ENCODE results near the gene AQP7. TPM values are rescaled to one million over a fixed set of nuclear protein-coding genes. Genes with fewer than 3 reads are reported as not detected.

The AQP7 gene
- total and polyA plus RNA-seq, 2 donors (not counting 1 experiment from before 2014, with no cell fraction given) = not detected

DNA sequence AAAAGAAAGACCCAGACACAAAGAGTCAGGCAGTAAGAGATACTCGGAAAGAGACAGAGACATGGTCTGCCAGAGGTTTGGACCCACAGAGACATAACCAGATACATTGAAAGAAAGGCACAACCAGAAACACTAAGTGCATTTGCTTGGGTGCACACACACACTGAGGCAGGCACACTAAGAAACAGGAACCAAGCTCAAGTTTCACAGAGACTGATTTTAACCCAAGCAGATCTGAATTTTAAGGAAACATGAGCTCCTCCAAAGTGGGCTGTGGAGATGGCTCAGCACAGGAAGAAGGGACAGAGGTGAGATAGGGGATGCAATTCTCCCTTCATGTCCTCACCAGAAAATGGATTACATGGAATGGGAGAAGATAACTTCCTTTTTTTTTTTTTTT, 35.5 kb upstream of the AQP7 start:
- Mint-ChIP-seq H3K27ac (no peak overlapping the region), H3K4me3 (no peak overlapping the region), H3K27me3 (peaks cover 5% of the 10 kb centered on the region), H3K9me3 (ENCODE audit: insufficient read depth) (no peaks in the 10 kb centered on the region), H3K4me1 (peaks cover 4% of the 10 kb centered on the region)
- ChIA-PET CTCF (interaction anchor here (0.7 to 1.2 kb wide), 3 partner anchors 29 to 1055 kb away, joined by 3 read pairs; no protein-coding TSS in a partner anchor), POLR2A (interaction anchor here (0.7 kb wide), 1 partner anchor 29 kb away, joined by 7 read pairs; no protein-coding TSS in a partner anchor)
- ATAC-seq (ENCODE audit: low read depth) (no peak), DNase-seq (peak; percentile 23)
- peaks cover 0 to 3% (median 0%) of the 10 kb centered on the region in 4 experiments for H3K27me3 ChIP-seq (replicated peaks in 1 of 4; ENCODE audit: control extremely low read depth in 1 of 4, control insufficient read depth in 3 of 4, insufficient read depth in 4 of 4, low read length in 3 of 4)
- no peaks in the 10 kb centered on the region for H4K20me1 ChIP-seq (ENCODE audit: control insufficient read depth, insufficient read depth, low read length, poor library complexity, severe bottlenecking)
- H3K79me2 ChIP-seq (ENCODE audit: control insufficient read depth, insufficient read depth, low read length) = no peaks in the 10 kb centered on the region
- H3K4me1 ChIP-seq (ENCODE audit: control insufficient read depth in 2 of 2, insufficient read depth in 2 of 2, low read length in 2 of 2) = peaks cover 0 to 5% of the 10 kb centered on the region in 2 donors
- no peak overlapping the region for H3K9ac ChIP-seq (ENCODE audit: low read length)
- H3K36me3 ChIP-seq (replicated peaks in 1 of 2; ENCODE audit: control extremely low read depth in 1 of 2, control insufficient read depth in 1 of 2, extremely low read depth in 1 of 2, insufficient read depth in 2 of 2, low read length in 1 of 2) = no peaks in the 10 kb centered on the region
- no peak for TF ChIP-seq EZH2 (IDR thresholded peaks at IDR 0.05; ENCODE audit: borderline replicate concordance, insufficient read depth, low read depth, low read length, poor library complexity, severe bottlenecking)
- H3K9me3 ChIP-seq (ENCODE audit: control extremely low read depth in 1 of 3, control insufficient read depth in 2 of 3, insufficient read depth in 1 of 3, low read length in 2 of 3) = no peaks in the 10 kb centered on the region
- intact Hi-C loops (cut with micrococcal nuclease) = no loop called here
- H2AFZ ChIP-seq (ENCODE audit: insufficient read depth, low read depth, low read length, poor library complexity, severe bottlenecking) = no peak overlapping the region
- no peak overlapping the region for H3K4me2 ChIP-seq (replicated peaks; ENCODE audit: low read depth, low read length, poor library complexity, severe bottlenecking)
- no peak overlapping the region for H3K4me3 ChIP-seq (ENCODE audit: control extremely low read depth in 1 of 5, extremely low read depth in 1 of 5, insufficient read depth in 1 of 5, low read depth in 2 of 5, low read length in 4 of 5)
- H3K27ac ChIP-seq (ENCODE audit: low read length in 2 of 2) = no peak overlapping the region
- WGBS (ENCODE audit: insufficient coverage) = 67% methylated on average over 1 of the region's 1 CpG

DNA sequence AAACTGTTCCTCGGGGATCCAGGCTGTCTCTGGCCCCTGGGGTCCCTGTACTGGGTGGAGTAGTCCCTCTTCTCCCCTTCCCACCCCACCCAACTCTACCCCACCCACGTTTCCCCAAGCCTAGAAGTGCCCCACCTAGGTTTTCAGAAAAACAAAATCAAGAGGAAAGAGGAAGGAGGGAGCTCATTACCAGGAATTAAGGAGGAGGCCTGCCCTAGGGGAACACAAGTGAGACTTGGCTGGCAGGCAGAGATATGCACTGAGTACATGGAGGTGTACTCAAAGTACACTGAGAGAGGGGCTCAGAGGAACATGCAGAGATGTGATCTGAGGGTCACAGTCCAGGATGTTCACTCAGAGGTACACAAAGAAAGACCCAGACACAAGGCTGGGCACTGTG, 34.8 kb upstream of the AQP7 start:
- intact Hi-C loops (cut with micrococcal nuclease) = no loop called here
- Mint-ChIP-seq H3K9me3 (ENCODE audit: insufficient read depth) (no peaks in the 10 kb centered on the region), H3K4me3 (no peak overlapping the region), H3K4me1 (peaks cover 4% of the 10 kb centered on the region), H3K27ac (no peak overlapping the region), H3K27me3 (peaks cover 5% of the 10 kb centered on the region)
- Histone ChIP-seq H3K4me1 (ENCODE audit: control insufficient read depth in 2 of 2, insufficient read depth in 2 of 2, low read length in 2 of 2) (peaks cover 0 to 5% of the 10 kb centered on the region in 2 donors), H3K9me3 (ENCODE audit: control extremely low read depth in 1 of 3, control insufficient read depth in 2 of 3, insufficient read depth in 1 of 3, low read length in 2 of 3) (no peaks in the 10 kb centered on the region), H3K79me2 (ENCODE audit: control insufficient read depth, insufficient read depth, low read length) (no peaks in the 10 kb centered on the region), H3K9ac (ENCODE audit: low read length) (no peak overlapping the region), H4K20me1 (ENCODE audit: control insufficient read depth, insufficient read depth, low read length, poor library complexity, severe bottlenecking) (no peaks in the 10 kb centered on the region), H3K4me2 (replicated peaks; ENCODE audit: low read depth, low read length, poor library complexity, severe bottlenecking) (no peak overlapping the region), H3K36me3 (replicated peaks in 1 of 2; ENCODE audit: control extremely low read depth in 1 of 2, control insufficient read depth in 1 of 2, extremely low read depth in 1 of 2, insufficient read depth in 2 of 2, low read length in 1 of 2) (no peaks in the 10 kb centered on the region), H3K27me3 (replicated peaks in 1 of 4; ENCODE audit: control extremely low read depth in 1 of 4, control insufficient read depth in 3 of 4, insufficient read depth in 4 of 4, low read length in 3 of 4) (peaks cover 0 to 3% (median 0%) of the 10 kb centered on the region in 4 experiments), H2AFZ (ENCODE audit: insufficient read depth, low read depth, low read length, poor library complexity, severe bottlenecking) (no peak overlapping the region), H3K27ac (ENCODE audit: low read length in 2 of 2) (no peak overlapping the region), H3K4me3 (ENCODE audit: control extremely low read depth in 1 of 5, extremely low read depth in 1 of 5, insufficient read depth in 1 of 5, low read depth in 2 of 5, low read length in 4 of 5) (no peak overlapping the region)
- no peak for ATAC-seq (ENCODE audit: low read depth)
- TF ChIP-seq, protein P1, sequence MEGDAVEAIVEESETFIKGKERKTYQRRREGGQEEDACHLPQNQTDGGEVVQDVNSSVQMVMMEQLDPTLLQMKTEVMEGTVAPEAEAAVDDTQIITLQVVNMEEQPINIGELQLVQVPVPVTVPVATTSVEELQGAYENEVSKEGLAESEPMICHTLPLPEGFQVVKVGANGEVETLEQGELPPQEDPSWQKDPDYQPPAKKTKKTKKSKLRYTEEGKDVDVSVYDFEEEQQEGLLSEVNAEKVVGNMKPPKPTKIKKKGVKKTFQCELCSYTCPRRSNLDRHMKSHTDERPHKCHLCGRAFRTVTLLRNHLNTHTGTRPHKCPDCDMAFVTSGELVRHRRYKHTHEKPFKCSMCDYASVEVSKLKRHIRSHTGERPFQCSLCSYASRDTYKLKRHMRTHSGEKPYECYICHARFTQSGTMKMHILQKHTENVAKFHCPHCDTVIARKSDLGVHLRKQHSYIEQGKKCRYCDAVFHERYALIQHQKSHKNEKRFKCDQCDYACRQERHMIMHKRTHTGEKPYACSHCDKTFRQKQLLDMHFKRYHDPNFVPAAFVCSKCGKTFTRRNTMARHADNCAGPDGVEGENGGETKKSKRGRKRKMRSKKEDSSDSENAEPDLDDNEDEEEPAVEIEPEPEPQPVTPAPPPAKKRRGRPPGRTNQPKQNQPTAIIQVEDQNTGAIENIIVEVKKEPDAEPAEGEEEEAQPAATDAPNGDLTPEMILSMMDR (IDR thresholded peaks at IDR 0.05) = no peak
- TF ChIP-seq EZH2 (IDR thresholded peaks at IDR 0.05; ENCODE audit: borderline replicate concordance, insufficient read depth, low read depth, low read length, poor library complexity, severe bottlenecking) = no peak
- DNase-seq = no peak
- CTCF ChIA-PET = no interaction called here
- POLR2A ChIA-PET = no interaction called here
- 60% methylated on average over 1 of the region's 2 CpGs for WGBS (ENCODE audit: insufficient coverage)

Data from B cell (primary cell).